HEK293 (cell line): ENCODE data around the gene ATAD2B.
A peak's percentile ranks its signal among the peaks of the same experiment; 100 is the strongest.

Experiments used
- CTCF ChIA-PET: fragments of 350-600 bp; formaldehyde crosslinking; extraction: SDS; loops from one replicate; lab custom pipeline; 2021; ENCODE audit warnings: antibody characterized with exemption; lab: Yijun Ruan, JAX
- POLR2A ChIA-PET: fragments of 300-600 bp; formaldehyde crosslinking; extraction: SDS; loops from one replicate; lab custom pipeline; 2020; ENCODE audit warnings: antibody characterized with exemption, inconsistent platforms; lab: Yijun Ruan, JAX
- H3K27ac ChIP-seq: fragments of 200-500 bp; sonication (Bioruptor generic); 2 replicates; pipeline ENCODE4 v1.5.1; 2014; ENCODE audit warnings: low read depth, low read length, control low read depth, inconsistent platforms; ENCODE audit errors: extremely low read depth
- H3K36me3 ChIP-seq, 2 experiments: fragments of 200-500 bp in 1 of 2; sonication (Bioruptor generic) in 1 of 2; 1 replicate in 1 of 2; 2 replicates in 1 of 2; pipeline ENCODE4 v1.5.1; 2014 to 2017; ENCODE audit warnings: inconsistent platforms in 2 of 2, low read length in 2 of 2; ENCODE audit not compliant: control insufficient read depth in 2 of 2, insufficient read depth in 1 of 2
- H3K4me1 ChIP-seq: fragments of 200-500 bp; sonication (Bioruptor generic); 2 replicates; pipeline ENCODE4 v1.5.1; 2014; ENCODE audit warnings: mild to moderate bottlenecking, low read length, inconsistent platforms; ENCODE audit not compliant: control insufficient read depth, insufficient read depth
- H3K4me3 ChIP-seq: 2 replicates; pipeline ENCODE4 v1.5.1; 2011; ENCODE audit warnings: low read depth, mild to moderate bottlenecking, control low read depth, low read length, moderate library complexity
- H3K9me3 ChIP-seq: fragments of 200-500 bp; sonication (Bioruptor generic); 2 replicates; pipeline ENCODE4 v1.5.1; 2014; ENCODE audit warnings: low read depth, low read length, inconsistent platforms; ENCODE audit not compliant: control insufficient read depth, insufficient read depth
- BCL6B ChIP-seq: fragments of 450-650 bp; formaldehyde crosslinking; IDR thresholded peaks from 2 replicates; pipeline ENCODE4 v1.5.1; 2017; ENCODE audit warnings: missing biosample characterization, missing genetic modification characterization
- EGR2 ChIP-seq: fragments of 450-650 bp; formaldehyde crosslinking; IDR thresholded peaks from 2 replicates; pipeline ENCODE4 v1.5.1; 2016; ENCODE audit warnings: low read depth, missing biosample characterization, missing genetic modification characterization
- KLF1 ChIP-seq: fragments of 450-650 bp; formaldehyde crosslinking; IDR thresholded peaks from 2 replicates; pipeline ENCODE4 v1.5.1; 2016; ENCODE audit warnings: missing biosample characterization, missing genetic modification characterization
- KLF10 ChIP-seq: fragments of 450-650 bp; IDR thresholded peaks from 2 replicates; pipeline ENCODE4 v1.5.1; 2018; ENCODE audit warnings: missing biosample characterization, mild to moderate bottlenecking, missing genetic modification characterization
- KLF17 ChIP-seq: fragments of 450-650 bp; formaldehyde crosslinking; IDR thresholded peaks from 2 replicates; pipeline ENCODE4 v1.5.1; 2016; ENCODE audit warnings: missing biosample characterization, missing genetic modification characterization
- REST ChIP-seq: fragments of 450-650 bp; formaldehyde crosslinking; IDR thresholded peaks from 2 replicates; pipeline ENCODE4 v1.5.1; 2016; ENCODE audit warnings: missing biosample characterization, missing genetic modification characterization
- SCRT2 ChIP-seq: fragments of 450-650 bp; formaldehyde crosslinking; IDR thresholded peaks from 2 replicates; pipeline ENCODE4 v1.5.1; 2016; ENCODE audit warnings: missing biosample characterization, missing genetic modification characterization
- SETDB1 ChIP-seq: IDR thresholded peaks from one replicate; pipeline ENCODE4 v1.6.1; 2017; ENCODE audit warnings: mild to moderate bottlenecking, low read length, moderate library complexity, mixed read lengths; ENCODE audit not compliant: insufficient read length
- ZBTB48 ChIP-seq: fragments of 450-650 bp; formaldehyde crosslinking; IDR thresholded peaks from 2 replicates; pipeline ENCODE4 v1.5.1; 2016; ENCODE audit warnings: missing biosample characterization, missing genetic modification characterization
- ZFHX2 ChIP-seq: fragments of 450-650 bp; formaldehyde crosslinking; conservative IDR thresholded peaks from 2 replicates; pipeline ENCODE4 v1.5.1; 2016; ENCODE audit warnings: missing biosample characterization, missing genetic modification characterization
- ZFP37 ChIP-seq: fragments of 450-650 bp; formaldehyde crosslinking; IDR thresholded peaks from 2 replicates; pipeline ENCODE4 v1.5.1; 2016; ENCODE audit warnings: missing biosample characterization, missing genetic modification characterization
- ZNF148 ChIP-seq: fragments of 450-650 bp; formaldehyde crosslinking; IDR thresholded peaks from 2 replicates; pipeline ENCODE4 v1.5.0; 2017; ENCODE audit warnings: missing biosample characterization, missing genetic modification characterization, borderline replicate concordance
- ZNF354C ChIP-seq: fragments of 450-650 bp; formaldehyde crosslinking; IDR thresholded peaks from 2 replicates; pipeline ENCODE4 v1.5.1; 2016; ENCODE audit warnings: missing biosample characterization, missing genetic modification characterization, low read depth, borderline replicate concordance
- ZNF37A ChIP-seq: fragments of 450-650 bp; IDR thresholded peaks from 2 replicates; pipeline ENCODE4 v1.5.1; 2018; ENCODE audit warnings: missing biosample characterization, missing genetic modification characterization
- ZNF416 ChIP-seq: fragments of 450-650 bp; formaldehyde crosslinking; IDR thresholded peaks from 2 replicates; pipeline ENCODE4 v1.5.1; 2016; ENCODE audit warnings: missing biosample characterization, missing genetic modification characterization
- ZNF518A ChIP-seq: fragments of 450-650 bp; formaldehyde crosslinking; conservative IDR thresholded peaks from 2 replicates; pipeline ENCODE4 v1.5.1; 2016; ENCODE audit warnings: low read depth, missing biosample characterization, missing genetic modification characterization
- ZNF664 ChIP-seq: fragments of 450-650 bp; formaldehyde crosslinking; IDR thresholded peaks from 2 replicates; pipeline ENCODE4 v1.5.1; 2016; ENCODE audit warnings: missing biosample characterization, missing genetic modification characterization
- ZNF792 ChIP-seq: fragments of 450-650 bp; formaldehyde crosslinking; IDR thresholded peaks from 2 replicates; pipeline ENCODE4 v1.5.1; 2016; ENCODE audit warnings: missing biosample characterization, missing genetic modification characterization
- TF ChIP-seq, protein P1 (sequence below): fragments of 450-650 bp; formaldehyde crosslinking; IDR thresholded peaks from 2 replicates; pipeline ENCODE4 v1.5.1; 2016; ENCODE audit warnings: missing biosample characterization, missing genetic modification characterization

Gene ATAD2B

GRCh38 chr2:23719716-23720115 is 207.2 kb downstream of the ATAD2B start:
- no peaks in the 10 kb centered on the region for H3K4me1 ChIP-seq
- CTCF ChIA-PET: interaction anchor here (0.7 kb wide), 1 partner anchor 1458 kb away, joined by 4 read pairs; no protein-coding TSS in a partner anchor
- POLR2A ChIA-PET: no interaction called here
- H3K4me3 ChIP-seq: no peak overlapping the region
- peak; percentile 65 for TF ChIP-seq ZFHX2
- TF ChIP-seq ZFP37 (tag by site-specific recombination): no peak
- no peak for TF ChIP-seq BCL6B (tag by site-specific recombination)
- TF ChIP-seq ZNF37A (tag by site-specific recombination): no peak
- peak; percentile 81 for TF ChIP-seq EGR2
- TF ChIP-seq ZNF792 (tag by site-specific recombination): no peak
- no peak for TF ChIP-seq ZNF518A
- no peak for TF ChIP-seq KLF1 (tag by site-specific recombination)
- no peak for TF ChIP-seq SETDB1
- TF ChIP-seq ZNF354C (tag by site-specific recombination): no peak
- TF ChIP-seq, protein P1, sequence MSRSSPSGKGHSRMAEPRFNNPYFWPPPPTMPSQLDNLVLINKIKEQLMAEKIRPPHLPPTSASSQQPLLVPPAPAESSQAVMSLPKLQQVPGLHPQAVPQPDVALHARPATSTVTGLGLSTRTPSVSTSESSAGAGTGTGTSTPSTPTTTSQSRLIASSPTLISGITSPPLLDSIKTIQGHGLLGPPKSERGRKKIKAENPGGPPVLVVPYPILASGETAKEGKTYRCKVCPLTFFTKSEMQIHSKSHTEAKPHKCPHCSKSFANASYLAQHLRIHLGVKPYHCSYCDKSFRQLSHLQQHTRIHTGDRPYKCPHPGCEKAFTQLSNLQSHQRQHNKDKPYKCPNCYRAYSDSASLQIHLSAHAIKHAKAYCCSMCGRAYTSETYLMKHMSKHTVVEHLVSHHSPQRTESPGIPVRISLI (tag by site-specific recombination): no peak
- H3K36me3 ChIP-seq: no peaks in the 10 kb centered on the region
- no peak overlapping the region for H3K27ac ChIP-seq
- H3K9me3 ChIP-seq: no peaks in the 10 kb centered on the region

GRCh38 chr2:23718931-23719700 is 207.8 kb downstream of the ATAD2B start:
- no peaks in the 10 kb centered on the region for H3K4me1 ChIP-seq
- ChIA-PET POLR2A (no interaction called here), CTCF (no interaction called here)
- no peaks in the 10 kb centered on the region for H3K9me3 ChIP-seq
- no peaks in the 10 kb centered on the region for H3K36me3 ChIP-seq
- H3K4me3 ChIP-seq: no peak overlapping the region
- H3K27ac ChIP-seq: no peak overlapping the region
- TF ChIP-seq ZNF148 (tag by site-specific recombination) (no peak), ZNF664 (tag by site-specific recombination) (no peak), KLF10 (tag by site-specific recombination) (no peak), ZBTB48 (no peak), KLF17 (tag by site-specific recombination) (no peak), REST (tag by site-specific recombination) (no peak), ZNF416 (no peak), SCRT2 (tag by site-specific recombination) (no peak)
